GM23338 (cell line): ENCODE measurements around the gene TNFAIP8L2. TPM values are rescaled to one million over a fixed set of nuclear protein-coding genes. Genes with fewer than 3 reads are reported as not detected.
A peak's percentile ranks its signal among the peaks of the same experiment; 100 is the strongest.

Experiments
- ATAC-seq: fragments of 200-7000 bp; cut with Tn5 transposase; 3 replicates; pipeline ENCODE4 v1.9.1; 2020
- DNase-seq: peaks from one replicate; pipeline ENCODE4 v3.0.0-alpha.2; 2015; ENCODE audit warnings: low spot score
- H2AFZ ChIP-seq: fragments of 200-600 bp; sonication (generic); 2 replicates; pipeline ENCODE4 v1.8.0; 2016; ENCODE audit warnings: antibody characterized with exemption, mild to moderate bottlenecking, moderate library complexity
- H3F3A ChIP-seq: fragments of 200-600 bp; sonication (generic); replicated peaks from 2 replicates; pipeline ENCODE4 v1.8.0; 2017; ENCODE audit warnings: antibody characterized with exemption, mixed run types, low read depth
- H3K27ac ChIP-seq: fragments of 200-600 bp; sonication (generic); 2 replicates; pipeline ENCODE4 v1.6.1; 2016; ENCODE audit warnings: low read depth
- H3K27me3 ChIP-seq: fragments of 200-600 bp; sonication (generic); 2 replicates; pipeline ENCODE4 v1.8.0; 2016; ENCODE audit warnings: mild to moderate bottlenecking, mixed run types, moderate library complexity; ENCODE audit not compliant: insufficient read depth
- H3K36me3 ChIP-seq: fragments of 200-600 bp; sonication (generic); 2 replicates; pipeline ENCODE4 v1.8.0; 2016; ENCODE audit warnings: mild to moderate bottlenecking; ENCODE audit not compliant: insufficient read depth
- H3K4me1 ChIP-seq: fragments of 200-600 bp; sonication (generic); 2 replicates; pipeline ENCODE4 v1.8.0; 2016; ENCODE audit warnings: mild to moderate bottlenecking, moderate library complexity; ENCODE audit not compliant: insufficient read depth
- H3K4me2 ChIP-seq: fragments of 200-600 bp; sonication (generic); 2 replicates; pipeline ENCODE4 v1.7.1; 2017; ENCODE audit warnings: mixed run types
- H3K4me3 ChIP-seq: fragments of 200-600 bp; sonication (generic); 2 replicates; pipeline ENCODE4 v1.6.1; 2016; ENCODE audit warnings: mixed run types
- H3K79me2 ChIP-seq: fragments of 200-600 bp; sonication (generic); replicated peaks from 2 replicates; pipeline ENCODE4 v1.8.0; 2017; ENCODE audit warnings: mild to moderate bottlenecking; ENCODE audit not compliant: insufficient read depth
- H3K9me2 ChIP-seq: fragments of 200-600 bp; sonication (generic); 2 replicates; pipeline ENCODE4 v1.8.0; 2017; ENCODE audit not compliant: insufficient read depth
- H4K20me1 ChIP-seq: fragments of 200-600 bp; sonication (generic); replicated peaks from 2 replicates; pipeline ENCODE4 v1.8.0; 2017; ENCODE audit warnings: mild to moderate bottlenecking; ENCODE audit not compliant: insufficient read depth
- H3K27ac Mint-ChIP-seq: 2 replicates; pipeline ENCODE4 v1.8.0; 2020; ENCODE audit warnings: inconsistent platforms, mild to moderate bottlenecking, moderate library complexity, mixed read lengths
- H3K27me3 Mint-ChIP-seq: 3 replicates; pipeline ENCODE4 v1.8.0; 2022; ENCODE audit warnings: low read depth, mild to moderate bottlenecking, moderate library complexity, mixed read lengths, inconsistent platforms; ENCODE audit not compliant: insufficient read depth, poor library complexity
- H3K36me3 Mint-ChIP-seq: 3 replicates; pipeline ENCODE4 v1.8.0; 2021; ENCODE audit warnings: low read depth, mild to moderate bottlenecking, inconsistent platforms, moderate library complexity, mixed read lengths
- H3K4me1 Mint-ChIP-seq: 3 replicates; pipeline ENCODE4 v1.8.0; 2020; ENCODE audit warnings: mild to moderate bottlenecking, inconsistent platforms, mixed read lengths
- H3K4me3 Mint-ChIP-seq: 3 replicates; pipeline ENCODE4 v1.8.0; 2021; ENCODE audit warnings: moderate library complexity, mild to moderate bottlenecking, inconsistent platforms, mixed read lengths
- H3K9me3 Mint-ChIP-seq: 3 replicates; pipeline ENCODE4 v1.8.0; 2020; ENCODE audit warnings: moderate library complexity, mild to moderate bottlenecking, inconsistent platforms, mixed read lengths
- CREB1 ChIP-seq: fragments of 250-450 bp; sonication (Bioruptor Pico); IDR thresholded peaks from 2 replicates; pipeline ENCODE4 v1.5.0; 2020; ENCODE audit warnings: low read depth, mild to moderate bottlenecking, moderate library complexity
- CTCF ChIP-seq, 2 experiments: fragments of 200-600 bp in 1 of 2; sonication (generic) in 1 of 2; conservative IDR thresholded peaks; 2 replicates each; pipeline versions ENCODE4 v1.5.1 to v1.6.1; 2016 to 2017; ENCODE audit warnings: antibody characterized with exemption in 2 of 2, low read depth in 2 of 2, mild to moderate bottlenecking in 2 of 2, moderate library complexity in 1 of 2
- ETS1 ChIP-seq: IDR thresholded peaks from 2 replicates; pipeline ENCODE4 v1.6.1; 2016; ENCODE audit warnings: antibody characterized with exemption
- EZH2 ChIP-seq: fragments of 200-600 bp; sonication (generic); IDR thresholded peaks from one replicate; pipeline ENCODE4 v1.8.0; 2017; ENCODE audit warnings: antibody characterized with exemption, mild to moderate bottlenecking, low read depth; ENCODE audit not compliant: unreplicated experiment
- EZH2phosphoT487 ChIP-seq: fragments of 200-600 bp; sonication (generic); IDR thresholded peaks from one replicate; pipeline ENCODE4 v1.8.1; 2018; ENCODE audit warnings: antibody characterized with exemption; ENCODE audit not compliant: unreplicated experiment
- JUNB ChIP-seq: IDR thresholded peaks from one replicate; pipeline ENCODE4 v1.6.1; 2016; ENCODE audit warnings: antibody characterized with exemption; ENCODE audit not compliant: unreplicated experiment
- NANOG ChIP-seq: IDR thresholded peaks from 2 replicates; pipeline ENCODE4 v1.6.1; 2016; ENCODE audit warnings: antibody characterized with exemption, borderline replicate concordance
- POLR2AphosphoS5 ChIP-seq: IDR thresholded peaks from 2 replicates; pipeline ENCODE4 v1.6.1; 2016; ENCODE audit warnings: antibody characterized with exemption, low read depth
- REST ChIP-seq: IDR thresholded peaks from one replicate; pipeline ENCODE4 v1.6.1; 2018; ENCODE audit warnings: antibody characterized with exemption; ENCODE audit not compliant: unreplicated experiment
- STAT1 ChIP-seq: IDR thresholded peaks from one replicate; pipeline ENCODE4 v1.6.1; 2016; ENCODE audit warnings: antibody characterized with exemption; ENCODE audit not compliant: unreplicated experiment
- ZNF114 ChIP-seq: fragments of 250-450 bp; sonication (Bioruptor Pico); IDR thresholded peaks from 2 replicates; pipeline ENCODE4 v1.5.0; 2020; ENCODE audit warnings: mild to moderate bottlenecking, moderate library complexity
- ZNF331 ChIP-seq: fragments of 250-450 bp; sonication (Bioruptor Pico); IDR thresholded peaks from 2 replicates; pipeline ENCODE4 v1.5.0; 2020; ENCODE audit warnings: low read depth, mild to moderate bottlenecking, moderate library complexity
- ZNF462 ChIP-seq: fragments of 250-450 bp; sonication (Bioruptor Pico); IDR thresholded peaks from 2 replicates; pipeline ENCODE4 v1.5.0; 2020; ENCODE audit warnings: mild to moderate bottlenecking, moderate library complexity
- polyA plus RNA-seq: library from polyadenylated mRNA; unstranded; fragments of >200 nt; fragmentation: Nextera tagmentation; extraction: Ambion mirVana; gene quantifications from 2 replicates; pipeline ENCODE4 v1.2.1, GENCODE V29; 2016
- total RNA-seq: library from RNA; depleted of rRNA; stranded (reverse); fragments of >200 nt; shearing (Covaris generic); gene quantifications from 2 replicates; pipeline ENCODE4 v1.2.3, GENCODE V29; 2014

TNFAIP8L2 gene
- total and polyA plus RNA-seq, 2 experiments from 2014 or later, result 0.40 TPM; not detected in 1

GRCh38 chr1:151176514-151177045 lies 20.1 kb downstream of the TNFAIP8L2 start:
- Histone ChIP-seq H3K27me3 (no peaks in the 10 kb centered on the region), H3K4me3 (no peak overlapping the region), H3K4me2 (no peak overlapping the region), H2AFZ (no peak overlapping the region), H3K9me2 (no peaks in the 10 kb centered on the region), H3K4me1 (no peaks in the 10 kb centered on the region), H3F3A (0 out of 2 replicates have a peak, but pooled peaks cover 4% of the 10 kb centered on the region), H3K27ac (no peak overlapping the region), H4K20me1 (no peaks in the 10 kb centered on the region; the same call in 1 of the 2 replicates), H3K36me3 (peaks cover 10% of the 10 kb centered on the region), H3K79me2 (no peaks in the 10 kb centered on the region)
- H3K4me3 Mint-ChIP-seq, result no peak overlapping the region
- ATAC-seq (no peak), DNase-seq (no peak)
- TF ChIP-seq POLR2AphosphoS5, result no peak
- TF ChIP-seq EZH2, result no peak
- no peak for TF ChIP-seq EZH2phosphoT487
- TF ChIP-seq REST, result no peak
- TF ChIP-seq STAT1, result no peak
- no peak for TF ChIP-seq ZNF462 (CRISPR knock-in tag)
- TF ChIP-seq ZNF331 (CRISPR knock-in tag), result no peak
- no peak for TF ChIP-seq CTCF (conservative IDR thresholded peaks at IDR 0.05; ENCODE audit: low read depth in 2 of 2)
- no peak for TF ChIP-seq ZNF114
- no peak for TF ChIP-seq CREB1
- no peak for TF ChIP-seq ETS1
- TF ChIP-seq JUNB, result no peak
- no peak for TF ChIP-seq NANOG
- H3K4me1 Mint-ChIP-seq, result no peaks in the 10 kb centered on the region
- peaks cover 5% of the 10 kb centered on the region for H3K27me3 Mint-ChIP-seq
- H3K36me3 Mint-ChIP-seq, result peaks cover 66% of the 10 kb centered on the region
- H3K9me3 Mint-ChIP-seq, result no peaks in the 10 kb centered on the region
- H3K27ac Mint-ChIP-seq, result peak overlapping the region; percentile 68; the same call in 1 of the 2 replicates
